Posterior cingulate gyrus (tissue), 11 donors: ENCODE measurements around the gene COPS8.

Experiments
- DNase-seq, 10 donors: peaks; one replicate each; pipeline versions ENCODE4 v3.0.0 to v3.0.0-alpha.2; 2020 to 2021; ENCODE audit warnings: mixed read lengths in 3 of 10
- intact Hi-C: fragments of 100-400 bp; cut with DNase I; formaldehyde crosslinking; loops from one replicate; pipeline ENCODE4 v1.15.1; 2023

Gene COPS8

DNA sequence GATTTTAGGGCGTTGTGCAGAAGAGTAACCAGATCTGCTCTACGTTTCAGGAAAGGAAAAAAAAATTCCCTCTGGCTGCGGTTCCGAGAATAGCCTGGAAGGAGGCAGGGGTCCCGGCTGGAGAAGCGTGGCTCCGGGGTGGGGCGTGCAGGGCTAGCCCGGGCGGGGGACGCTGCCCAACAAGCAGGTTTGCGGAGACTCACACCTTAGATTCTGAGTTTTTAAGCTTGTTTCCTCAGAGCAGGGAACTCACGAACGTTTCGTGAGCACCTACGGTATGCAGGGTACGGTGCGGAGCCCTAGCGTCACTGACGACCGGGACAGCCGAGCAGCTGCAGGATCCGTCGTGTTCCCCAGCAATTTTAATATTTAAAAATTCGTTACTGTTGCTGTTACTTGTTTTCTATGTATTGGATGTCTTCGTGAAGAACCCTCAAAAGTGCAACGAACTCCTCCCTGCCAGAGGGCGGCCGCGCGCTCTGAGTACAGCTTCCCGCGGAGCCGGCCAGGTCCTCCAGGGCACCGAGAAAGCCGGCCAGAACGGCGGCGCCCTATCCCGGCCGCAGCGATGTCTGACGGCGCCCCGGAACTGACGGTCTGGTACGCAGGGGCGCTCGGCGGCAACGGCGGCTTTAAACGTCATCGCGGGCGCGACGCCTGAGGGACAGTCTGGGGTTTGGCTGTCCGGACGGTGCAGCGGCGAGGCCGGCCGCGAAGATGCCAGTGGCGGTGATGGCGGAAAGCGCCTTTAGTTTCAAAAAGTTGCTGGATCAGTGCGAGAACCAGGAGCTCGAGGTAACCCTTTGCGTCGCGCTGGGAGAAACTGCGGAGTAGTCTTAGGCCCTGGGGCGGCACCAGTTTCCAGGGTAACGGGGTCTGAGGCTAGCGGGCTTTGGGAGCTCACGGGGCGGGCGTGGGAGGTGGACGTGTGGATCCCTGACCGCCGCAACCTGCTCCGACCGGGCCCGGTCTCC is at the start of gene COPS8:
Gene COPS8 (plus strand): TSS at position 642 of the 974 bp plus-strand sequence. CDS start 76 bp downstream, at position 718.
- intact Hi-C loops, result no loop called here
- peak; percentile 92 to 99 (median 95) for DNase-seq

DNA sequence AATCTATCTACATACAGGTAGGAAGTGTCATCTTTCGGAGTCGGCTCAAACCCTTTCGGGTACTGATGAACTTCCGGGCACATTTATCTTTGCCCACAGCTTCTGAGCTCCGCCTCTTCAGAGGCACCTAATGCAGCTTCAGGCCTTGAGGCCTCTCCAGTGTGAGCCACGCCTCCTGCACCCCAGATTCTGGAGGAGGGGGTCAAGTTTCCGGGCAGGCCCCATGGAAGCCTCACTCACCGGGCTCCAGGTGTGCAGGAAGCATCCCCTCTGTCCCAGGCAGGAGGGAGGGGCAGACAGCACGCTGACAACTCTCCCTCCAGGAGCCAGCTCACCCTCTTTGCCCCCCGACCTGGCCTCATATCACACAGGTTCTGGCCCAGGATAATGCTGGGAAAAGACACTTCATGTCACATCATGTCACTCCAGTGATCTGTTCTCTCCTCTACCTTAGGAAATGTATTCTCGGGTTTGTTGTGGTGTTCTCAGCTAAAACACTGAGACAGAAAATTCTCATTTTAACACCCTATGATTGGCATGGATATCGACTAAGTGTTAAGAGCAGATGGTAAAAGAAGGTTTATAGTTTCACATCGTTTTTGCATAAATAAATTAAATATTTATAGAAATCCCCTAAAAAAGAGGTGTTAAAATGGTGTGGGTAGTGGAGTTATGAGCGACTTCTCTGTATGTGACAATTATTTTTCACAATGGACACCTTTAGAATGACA is 46.2 kb upstream of the COPS8 start:
- DNase-seq, result no peak
- intact Hi-C loops, result no loop called here

DNA sequence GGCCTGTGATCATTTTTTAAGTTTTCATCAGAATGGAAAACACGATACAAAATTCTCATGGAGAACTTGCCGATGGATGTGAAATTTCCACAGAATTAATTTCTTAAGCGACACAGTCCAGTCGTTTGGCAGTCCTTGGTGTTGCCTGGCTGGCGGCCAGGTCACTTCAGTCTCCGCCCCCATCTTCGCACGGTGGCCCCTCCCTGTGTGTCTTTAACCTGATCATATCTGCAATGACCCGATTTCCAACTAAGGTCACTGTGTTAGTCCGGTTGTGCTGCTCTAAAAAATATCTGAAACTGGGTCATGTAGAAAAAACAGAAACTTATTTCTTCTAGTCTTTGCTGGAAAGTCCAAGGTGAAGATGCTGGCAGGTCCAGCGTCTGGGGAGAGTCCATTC is 44.5 kb upstream of the COPS8 start:
- DNase-seq, result no peak

DNA sequence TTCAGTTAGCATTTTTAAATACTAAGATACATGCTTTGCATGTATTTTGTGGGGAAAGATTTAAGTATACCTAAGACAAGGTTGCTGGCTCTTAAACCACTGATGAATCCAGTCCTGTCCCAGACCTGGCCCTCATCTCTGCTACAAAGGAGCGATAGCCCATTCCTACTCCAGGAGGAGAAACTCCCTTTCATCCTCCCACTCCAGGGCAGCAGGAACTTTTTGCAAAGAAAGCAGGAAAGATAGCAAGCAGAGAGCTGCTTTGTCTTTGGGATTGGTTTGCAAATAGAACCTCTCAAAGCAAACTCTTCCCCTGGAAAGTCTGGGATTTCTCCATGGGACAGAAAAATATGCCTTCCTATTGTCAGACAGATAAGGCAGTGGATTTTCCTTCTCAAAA is 43.6 kb upstream of the COPS8 start:
- intact Hi-C loops, result no loop called here
- no peak for DNase-seq

More for the DNA sequence above, 44.5 kb upstream of the COPS8 start:
- intact Hi-C loops, result no loop called here

DNA sequence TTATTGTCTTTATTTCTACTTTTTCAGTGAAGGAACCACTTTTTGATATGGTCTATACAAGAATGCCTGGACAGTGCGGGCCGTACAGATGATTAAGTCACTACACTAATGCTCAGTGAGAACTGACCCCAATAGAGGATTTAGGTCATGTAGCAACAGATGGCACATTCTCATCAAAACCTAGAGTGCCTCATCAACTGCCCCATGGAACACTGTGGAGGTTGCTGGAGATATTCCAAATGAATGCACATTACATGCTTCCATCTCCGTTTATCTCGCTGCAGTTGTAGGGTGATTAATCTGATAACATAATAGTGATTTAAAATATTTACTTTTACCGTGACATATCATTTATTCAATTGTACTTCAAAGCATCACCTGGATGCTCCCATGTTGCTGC is 41.8 kb upstream of the COPS8 start:
- intact Hi-C loops, result no loop called here
- DNase-seq, result no peak

DNA sequence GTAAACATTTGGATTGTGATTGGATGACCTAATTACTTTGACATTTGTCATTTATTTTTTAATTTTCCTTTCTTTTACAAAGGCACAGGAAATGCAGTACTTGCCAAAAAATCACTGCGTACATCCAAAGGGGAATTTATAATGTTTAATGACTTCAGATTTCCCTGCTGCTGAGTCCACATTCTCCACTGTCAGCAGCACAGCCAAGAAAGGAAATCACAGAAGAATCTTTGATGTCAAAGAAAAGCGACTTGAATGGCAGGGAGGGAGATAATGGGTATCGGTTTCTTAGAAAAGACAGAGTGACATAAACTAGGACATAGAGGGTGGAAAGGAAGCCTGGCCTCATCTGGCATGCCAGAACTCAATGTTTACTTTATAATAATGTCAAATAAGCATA is 41.4 kb upstream of the COPS8 start:
- DNase-seq, result no peak
- intact Hi-C loops, result no loop called here

DNA sequence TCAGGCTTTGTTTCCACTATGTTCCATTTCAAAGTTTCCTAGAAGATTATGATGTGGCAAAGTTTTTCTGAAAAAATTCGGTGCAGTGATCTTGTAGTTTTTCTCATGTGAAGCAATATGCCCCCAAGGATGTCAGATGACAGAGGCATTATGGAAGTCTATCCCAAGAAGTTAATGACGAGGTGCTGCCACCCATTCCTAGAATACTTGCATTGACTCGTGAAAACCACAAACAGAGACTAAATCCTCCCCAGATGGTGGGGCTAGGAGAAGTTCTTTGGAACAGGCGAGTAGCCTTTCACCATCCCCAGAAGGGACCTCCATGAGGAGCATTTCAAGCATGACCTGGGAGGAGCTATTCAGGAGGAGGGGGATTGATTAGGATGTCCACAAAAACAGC is 40.2 kb upstream of the COPS8 start:
- no peak for DNase-seq
- intact Hi-C loops, result no loop called here

DNA sequence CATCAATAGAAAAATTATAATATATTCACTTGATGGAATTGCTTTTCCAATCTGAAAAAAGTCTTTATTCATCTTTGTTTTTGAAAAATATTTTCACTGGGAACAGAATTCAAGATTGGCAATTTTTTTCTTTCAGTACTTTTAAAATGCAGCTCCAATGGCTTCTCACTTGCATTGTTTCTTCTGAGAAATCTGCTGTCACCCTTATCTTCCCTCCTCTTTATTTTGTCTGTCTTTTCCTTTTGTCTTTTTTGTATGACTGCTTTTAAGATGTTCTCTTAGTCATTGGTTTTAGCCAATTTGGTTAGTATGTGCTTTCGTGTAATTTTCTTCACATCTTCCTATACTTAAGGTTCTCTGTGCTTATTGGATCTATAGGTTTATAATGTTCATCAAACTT is 37.1 kb upstream of the COPS8 start:
- no peak for DNase-seq
- intact Hi-C loops, result no loop called here

DNA sequence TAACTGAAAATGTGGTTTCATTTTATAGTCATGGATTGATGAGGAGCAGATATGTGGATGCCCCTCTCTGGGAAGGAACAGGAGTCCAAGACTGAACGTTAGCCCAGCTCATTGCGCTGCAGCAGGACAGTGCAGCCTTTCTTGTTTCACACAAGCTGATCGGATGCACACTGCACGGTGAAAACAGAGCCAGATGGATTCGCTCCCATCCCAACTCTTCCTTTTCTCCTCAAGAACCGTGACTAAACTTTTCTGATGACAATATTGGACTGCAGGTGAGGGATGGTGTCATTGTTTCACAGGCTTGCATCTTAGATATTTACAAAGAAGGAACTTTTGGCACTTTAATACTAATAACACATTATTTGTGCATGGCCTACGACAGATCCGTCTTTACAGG is 33.8 kb upstream of the COPS8 start:
- DNase-seq, result no peak
- intact Hi-C loops, result no loop called here

DNA sequence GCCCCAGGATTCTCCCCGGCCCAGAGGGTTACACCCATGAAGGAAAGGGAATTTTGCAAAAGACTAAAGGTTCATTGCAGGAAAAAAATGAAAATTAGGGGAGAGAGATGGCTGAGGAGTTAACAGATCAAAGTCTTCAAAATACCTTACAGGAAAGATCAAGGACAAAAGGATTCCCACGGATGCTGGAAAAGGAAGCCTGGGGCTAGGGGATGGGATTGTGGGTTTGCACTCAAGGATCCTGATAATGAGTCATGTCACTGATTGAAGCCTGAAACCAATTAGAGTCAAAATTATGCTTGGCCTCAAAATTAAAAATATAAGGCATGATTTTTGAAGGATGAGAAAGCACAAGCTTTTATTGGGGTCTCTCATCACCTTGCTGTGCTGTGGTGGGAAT is 32.6 kb upstream of the COPS8 start:
- no peak for DNase-seq
- intact Hi-C loops, result no loop called here

DNA sequence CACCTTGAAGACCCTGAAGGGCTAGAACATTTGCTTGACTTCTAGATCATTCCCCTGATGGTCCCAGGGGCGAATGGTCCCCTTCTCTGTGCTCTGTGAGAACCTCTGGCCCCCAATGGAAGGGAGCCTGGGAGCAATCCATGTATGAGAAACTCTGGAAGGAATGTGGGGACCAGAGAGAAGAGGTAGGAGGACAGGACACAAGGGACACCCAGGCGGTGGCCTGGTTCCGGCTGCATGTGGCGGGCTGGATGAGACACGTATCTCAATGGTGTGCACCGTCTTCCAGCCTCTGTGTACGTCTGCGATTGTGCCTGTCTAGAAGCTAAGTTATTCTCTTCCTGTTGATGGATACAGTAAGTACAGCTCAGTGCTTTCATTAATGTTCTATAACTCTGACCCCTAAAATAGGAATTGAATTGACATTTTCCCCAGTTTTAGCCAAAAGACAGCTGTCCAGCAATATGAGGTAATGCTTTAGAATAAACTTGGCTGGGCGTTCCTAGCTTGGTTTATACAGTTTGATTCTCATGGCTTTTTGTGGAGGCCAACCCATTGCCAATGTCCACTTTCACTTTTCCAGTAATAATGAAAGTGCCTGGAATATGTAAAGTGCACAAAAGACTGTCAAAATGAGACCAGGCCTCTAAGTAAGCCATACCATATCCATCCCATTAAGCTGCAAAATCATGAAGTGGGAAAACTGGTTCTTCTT is 30.1 kb upstream of the COPS8 start:
- no peak for DNase-seq
- intact Hi-C loops, result no loop called here

DNA sequence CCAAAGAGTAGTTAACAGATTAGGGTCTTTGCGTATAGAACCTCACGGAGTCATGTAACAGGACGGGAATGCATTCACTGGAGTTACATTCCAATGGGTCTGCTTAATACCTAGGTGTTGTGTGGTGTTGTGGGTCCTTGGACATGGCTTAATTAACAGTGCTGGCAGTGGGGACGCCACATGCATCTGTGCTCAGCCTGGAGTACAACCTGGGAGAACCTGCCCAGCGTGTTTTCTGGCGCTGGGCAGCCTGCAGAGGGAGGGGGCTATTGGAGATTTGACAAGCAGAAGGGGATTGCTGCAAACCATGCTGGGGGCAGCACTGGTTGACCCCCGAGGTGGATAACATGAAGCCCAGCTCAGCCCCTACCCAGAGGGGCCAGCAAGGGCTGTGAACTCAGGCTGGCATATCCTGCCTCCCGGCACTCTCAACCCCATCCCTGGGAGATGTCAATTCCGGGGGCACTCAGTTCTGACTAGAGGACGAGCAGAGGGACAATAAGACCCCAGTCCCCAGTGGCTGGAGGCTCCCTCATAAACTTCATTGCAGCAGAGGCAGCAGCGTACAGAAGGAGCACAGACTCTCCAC is 29.3 kb upstream of the COPS8 start:
- DNase-seq, result no peak
- intact Hi-C loops, result no loop called here

DNA sequence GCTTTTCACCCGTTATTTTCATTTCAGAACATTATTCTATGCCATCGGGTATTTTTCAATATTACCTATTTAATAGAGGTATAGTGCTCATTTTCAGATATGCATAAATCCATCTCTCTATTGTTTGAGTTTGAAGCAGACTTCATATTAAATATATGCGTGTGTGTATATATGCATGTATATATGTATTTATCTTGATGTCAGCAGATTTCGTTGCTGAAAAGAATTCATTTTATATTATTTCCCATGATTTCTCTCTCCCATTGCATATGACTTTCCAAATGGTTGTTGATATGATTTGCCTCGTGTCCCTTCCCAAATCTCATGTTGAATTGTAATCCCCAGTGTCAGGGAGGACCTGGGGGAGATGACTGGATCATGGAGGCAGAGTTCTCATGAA is 28.6 kb upstream of the COPS8 start:
- intact Hi-C loops, result no loop called here

DNA sequence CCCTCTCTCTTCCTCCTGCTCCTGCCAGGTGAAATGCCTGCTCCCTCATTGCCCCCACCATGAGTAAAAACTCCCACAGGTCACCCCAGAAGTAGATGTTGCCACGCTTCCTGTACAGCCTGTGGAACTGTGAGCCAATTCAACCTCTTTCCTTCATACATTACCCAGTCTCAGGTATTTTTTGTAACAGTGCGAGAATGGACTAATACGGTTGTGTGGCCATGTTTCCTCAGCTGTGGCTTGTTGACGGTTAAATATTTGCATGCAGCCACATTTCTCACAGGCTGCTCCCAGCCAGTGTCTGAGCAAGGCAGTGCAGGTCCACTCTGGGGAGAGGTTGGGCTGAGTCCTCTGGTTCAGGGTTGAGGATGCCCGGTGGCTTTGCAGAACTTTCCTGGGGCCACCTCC is 27.8 kb upstream of the COPS8 start:
- no peak for DNase-seq
- intact Hi-C loops, result no loop called here

More for the DNA sequence above, 28.6 kb upstream of the COPS8 start:
- no peak for DNase-seq

DNA sequence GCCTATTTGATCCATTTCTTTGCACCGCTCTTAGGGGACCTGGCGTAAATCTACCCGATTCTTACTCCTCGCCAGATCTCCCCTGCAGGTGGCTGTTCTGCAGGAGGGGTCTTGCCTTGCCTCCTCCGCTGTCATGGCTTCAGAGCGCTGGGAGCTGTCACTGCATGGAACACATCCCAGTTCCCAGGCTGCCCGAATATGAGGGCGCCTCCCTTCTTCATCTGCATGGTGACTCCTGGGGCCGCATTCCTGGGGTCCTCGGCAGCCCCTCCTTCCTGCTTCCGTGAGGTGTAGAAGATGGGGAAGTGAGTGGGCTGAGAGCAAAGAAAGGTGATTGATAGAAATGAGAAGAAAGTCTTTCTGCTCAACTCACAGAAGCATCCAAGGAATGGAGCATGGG is 27.3 kb upstream of the COPS8 start:
- intact Hi-C loops, result no loop called here
- DNase-seq, result peak in 1 of 10 donors; percentile 47

DNA sequence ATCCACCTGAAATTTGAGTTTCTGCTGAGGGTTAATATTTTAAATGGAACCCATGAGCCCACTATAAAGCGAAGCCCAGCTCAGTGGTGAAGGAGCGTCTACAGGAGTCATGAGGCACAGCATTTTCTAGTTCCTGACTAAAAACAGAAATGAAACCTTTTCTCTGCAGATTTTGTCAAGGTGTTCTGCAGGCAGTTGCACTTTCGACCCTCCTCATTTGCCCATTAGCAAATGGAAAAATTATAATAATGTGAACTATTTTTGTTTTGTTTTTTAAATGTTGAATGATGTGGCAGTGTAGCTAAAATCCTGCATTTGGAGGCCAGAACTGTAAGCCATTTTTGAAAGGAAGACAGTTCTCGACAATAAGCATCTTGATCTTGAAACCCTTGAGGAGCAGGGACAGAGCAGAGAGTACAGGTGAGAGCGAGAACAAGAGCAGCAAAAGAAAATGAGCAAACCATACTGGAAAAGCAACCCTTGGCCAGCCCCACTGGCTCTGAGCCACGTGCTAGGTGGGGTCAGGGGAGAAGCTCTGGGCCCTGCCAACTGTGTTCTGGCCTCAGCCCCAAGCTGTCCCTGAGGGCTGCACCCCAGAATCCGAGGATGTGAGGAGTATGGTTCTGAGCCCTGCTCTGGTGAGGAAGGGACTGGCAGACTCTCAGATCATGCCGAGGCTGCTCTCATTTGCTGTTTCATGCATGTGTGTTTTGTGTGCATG is 26.4 kb upstream of the COPS8 start:
- intact Hi-C loops, result no loop called here

DNA sequence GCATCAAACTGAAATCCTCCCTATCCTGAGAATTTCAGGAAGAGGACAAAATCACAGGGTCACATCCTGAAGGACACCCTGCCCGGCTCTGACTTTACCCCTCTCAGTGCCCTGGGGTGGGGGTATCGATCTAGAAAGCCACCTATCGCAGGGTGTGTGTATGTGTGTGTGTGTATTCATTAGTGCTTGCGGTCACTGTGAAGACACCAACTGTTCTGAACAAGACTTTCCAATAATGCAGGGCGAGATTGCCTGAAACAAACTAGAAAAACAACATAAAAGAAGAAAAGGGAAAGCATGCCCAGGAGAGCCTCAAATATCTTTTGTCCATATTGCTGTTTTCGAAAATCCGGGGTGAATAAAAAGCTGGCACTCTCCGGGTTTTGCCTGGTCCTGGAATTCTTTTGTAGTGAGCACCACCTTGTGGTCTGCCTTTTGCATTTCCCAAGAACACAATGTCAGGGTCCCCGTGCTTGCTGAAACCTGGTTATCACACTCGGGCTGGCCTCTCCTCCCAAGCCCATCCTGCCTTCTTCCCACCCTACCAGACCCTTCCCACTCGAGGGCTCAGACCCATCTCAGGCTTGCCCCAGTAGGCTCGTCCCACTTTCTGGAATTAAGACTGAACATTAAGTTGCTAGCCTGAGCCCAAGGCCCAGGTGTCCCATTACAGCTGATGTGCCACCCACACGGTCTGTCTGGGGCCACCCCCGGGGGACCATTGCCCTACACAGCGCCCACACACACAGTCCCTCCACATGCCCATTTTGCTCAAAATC is 25.0 kb upstream of the COPS8 start:
- intact Hi-C loops, result loop anchor here (2.0 kb wide), 2 partner anchors 548 to 708 kb away; no protein-coding TSS in a partner anchor
- DNase-seq, result peak in 7 of 10 donors; percentile 24 to 84 (median 48)

More for the DNA sequence above, 26.4 kb upstream of the COPS8 start:
- peak in 1 of 10 donors; percentile 55 for DNase-seq

DNA sequence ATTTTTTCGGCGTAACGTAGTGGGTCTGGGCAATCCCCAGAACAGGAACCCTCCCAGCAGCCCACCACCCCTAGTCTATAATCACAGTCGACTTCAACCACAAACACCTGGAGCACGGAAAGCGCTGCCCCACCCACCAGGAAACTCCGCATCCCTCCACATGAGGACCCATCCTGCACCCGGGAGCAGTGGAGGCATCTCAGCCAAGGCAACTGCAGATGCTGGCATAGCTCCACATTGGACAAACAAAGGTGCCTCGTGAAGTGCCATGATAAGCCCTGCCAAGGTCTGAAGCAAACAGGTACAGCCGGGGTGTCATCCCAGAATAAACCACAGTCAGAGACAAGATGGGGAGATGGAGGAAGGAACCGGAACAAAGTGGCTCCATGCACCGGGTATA is 24.3 kb upstream of the COPS8 start:
- peak in 1 of 10 donors; percentile 26 for DNase-seq
- intact Hi-C loops, result loop anchor here (2.0 kb wide), 2 partner anchors 549 to 709 kb away; no protein-coding TSS in a partner anchor

DNA sequence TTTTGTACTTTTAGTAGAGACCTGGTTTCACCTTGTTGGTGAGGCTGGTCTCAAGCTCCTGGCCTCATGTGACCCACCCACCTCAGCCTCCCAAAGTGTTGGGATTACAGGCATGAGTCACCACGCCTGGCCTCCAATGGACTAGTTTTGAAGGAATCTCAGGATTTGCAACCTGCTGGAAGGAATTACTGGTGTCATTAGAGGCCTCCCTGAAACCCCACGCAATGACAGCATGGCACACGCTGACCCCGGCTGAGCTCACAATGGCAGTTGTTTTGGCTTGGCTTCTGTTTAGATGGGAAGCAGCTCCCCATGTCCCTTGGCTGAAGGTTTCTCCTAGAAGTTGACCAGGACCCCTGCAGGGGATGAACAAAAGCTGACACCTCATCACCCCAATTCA is 23.1 kb upstream of the COPS8 start:
- peak in 1 of 10 donors; percentile 13 for DNase-seq
- intact Hi-C loops, result no loop called here
